ENCODE measurements around the gene RPS3. TPM values are rescaled to one million over a fixed set of nuclear protein-coding genes. Genes with fewer than 3 reads are reported as not detected.
A peak's percentile ranks its signal among the peaks of the same experiment; 100 is the strongest.
"Not testable (repeated sequence)": the region's sequence is repeated elsewhere in the genome, so short reads cannot be mapped to it uniquely, and the experiment has no call there.

Gene RPS3
- total RNA-seq, 6 experiments from 2014 or later = 311 to 560 (median 447) TPM

DNA sequence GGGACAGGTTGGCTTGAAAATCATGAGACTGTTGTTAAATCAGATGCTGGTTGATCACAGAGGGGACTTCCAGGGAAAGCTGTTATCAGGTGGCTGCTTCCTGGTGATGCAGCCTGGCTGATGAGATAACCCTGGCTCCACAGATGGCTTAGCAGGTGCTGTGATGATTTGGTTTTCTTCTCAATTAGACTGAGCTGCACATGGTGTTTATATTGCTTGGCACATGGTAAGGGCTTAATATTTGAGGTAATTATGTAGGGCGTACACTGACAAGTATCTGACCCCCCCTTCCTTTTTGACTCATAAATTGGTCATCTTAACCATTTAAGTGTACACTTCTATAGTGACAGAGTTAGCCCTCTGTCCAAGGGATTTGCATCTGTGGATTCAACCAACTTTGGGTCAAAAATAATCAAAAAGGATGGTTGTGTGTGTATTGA, 7.0 kb downstream of the RPS3 start:
- WGBS (ENCODE audit: insufficient coverage, low coverage, low lambda C conversion rate, missing lambda C conversion rate) = 56% methylated on average over 1 of the region's 1 CpG
- intact Hi-C loops (cut with DNase I) = no loop called here
- H3K27me3 ChIP-seq = no peaks in the 10 kb centered on the region
- H3K9me3 ChIP-seq = no peaks in the 10 kb centered on the region
- H3K27ac ChIP-seq = no peak overlapping the region
- DNase-seq (no peak), ATAC-seq (peak in 1 of 4 donors; percentile 50)
- no peak for TF ChIP-seq POLR2A (IDR thresholded peaks at IDR 0.05)
- TF ChIP-seq, protein P1, sequence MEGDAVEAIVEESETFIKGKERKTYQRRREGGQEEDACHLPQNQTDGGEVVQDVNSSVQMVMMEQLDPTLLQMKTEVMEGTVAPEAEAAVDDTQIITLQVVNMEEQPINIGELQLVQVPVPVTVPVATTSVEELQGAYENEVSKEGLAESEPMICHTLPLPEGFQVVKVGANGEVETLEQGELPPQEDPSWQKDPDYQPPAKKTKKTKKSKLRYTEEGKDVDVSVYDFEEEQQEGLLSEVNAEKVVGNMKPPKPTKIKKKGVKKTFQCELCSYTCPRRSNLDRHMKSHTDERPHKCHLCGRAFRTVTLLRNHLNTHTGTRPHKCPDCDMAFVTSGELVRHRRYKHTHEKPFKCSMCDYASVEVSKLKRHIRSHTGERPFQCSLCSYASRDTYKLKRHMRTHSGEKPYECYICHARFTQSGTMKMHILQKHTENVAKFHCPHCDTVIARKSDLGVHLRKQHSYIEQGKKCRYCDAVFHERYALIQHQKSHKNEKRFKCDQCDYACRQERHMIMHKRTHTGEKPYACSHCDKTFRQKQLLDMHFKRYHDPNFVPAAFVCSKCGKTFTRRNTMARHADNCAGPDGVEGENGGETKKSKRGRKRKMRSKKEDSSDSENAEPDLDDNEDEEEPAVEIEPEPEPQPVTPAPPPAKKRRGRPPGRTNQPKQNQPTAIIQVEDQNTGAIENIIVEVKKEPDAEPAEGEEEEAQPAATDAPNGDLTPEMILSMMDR (IDR thresholded peaks at IDR 0.05) = no peak
- peaks cover 8 to 56% (median 35%) of the 10 kb centered on the region in 4 donors for H3K36me3 ChIP-seq
- peaks cover 0 to 4% (median 0%) of the 10 kb centered on the region in 4 donors for H3K4me1 ChIP-seq
- no peak overlapping the region for H3K4me3 ChIP-seq

DNA sequence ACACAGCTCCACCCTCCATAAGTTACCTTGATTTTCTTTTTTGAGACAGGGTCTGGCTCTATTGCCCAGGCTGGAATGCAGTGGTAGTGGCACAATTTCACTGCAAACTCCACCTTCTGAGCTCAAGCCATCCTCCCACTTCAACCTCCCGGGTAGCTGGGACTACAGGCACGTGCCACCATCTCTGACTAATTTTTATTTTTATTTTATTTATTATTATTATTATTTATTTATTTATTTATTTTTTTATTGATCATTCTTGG, 9.6 kb downstream of the RPS3 start:
- Histone ChIP-seq H3K27me3 (no peaks in the 10 kb centered on the region), H3K4me3 (no peak overlapping the region), H3K27ac (no peak overlapping the region), H3K4me1 (no peaks in the 10 kb centered on the region), H3K9me3 (no peaks in the 10 kb centered on the region), H3K36me3 (peaks cover 8 to 31% (median 16%) of the 10 kb centered on the region in 4 donors)
- intact Hi-C loops (cut with DNase I) = no loop called here
- DNase-seq (no peak), ATAC-seq (no peak)
- TF ChIP-seq, protein P1 (IDR thresholded peaks at IDR 0.05) = no peak
- no peak for TF ChIP-seq POLR2A (IDR thresholded peaks at IDR 0.05)
- WGBS (ENCODE audit: insufficient coverage, low coverage, low lambda C conversion rate, missing lambda C conversion rate) = 91% methylated on average over 2 of the region's 2 CpGs

DNA sequence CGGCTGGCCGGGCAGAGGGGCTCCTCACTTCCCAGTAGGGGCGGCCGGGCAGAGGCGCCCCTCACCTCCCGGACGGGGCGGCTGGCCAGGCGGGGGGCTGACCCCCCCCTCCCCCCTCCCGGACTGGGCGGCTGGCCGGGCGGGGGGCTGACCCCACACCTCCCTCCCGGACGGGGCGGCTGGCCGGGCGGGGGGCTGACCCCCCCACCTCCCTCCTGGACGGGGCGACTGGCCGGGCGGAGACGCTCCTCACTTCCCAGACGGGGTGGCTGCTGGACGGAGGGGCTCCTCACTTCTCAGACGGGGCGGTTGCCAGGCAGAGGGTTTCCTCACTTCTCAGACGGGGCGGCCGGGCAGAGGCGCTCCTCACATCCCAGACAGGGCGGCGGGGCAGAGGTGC, 10.7 kb downstream of the RPS3 start:
- H3K4me1 ChIP-seq; H3K27me3 ChIP-seq; ATAC-seq; intact Hi-C loops (cut with DNase I); DNase-seq; H3K9me3 ChIP-seq; H3K4me3 ChIP-seq; H3K27ac ChIP-seq: not testable (repeated sequence)
- WGBS (ENCODE audit: insufficient coverage, low coverage, low lambda C conversion rate, missing lambda C conversion rate) = 85% methylated on average over 4 of the region's 33 CpGs
- H3K36me3 ChIP-seq = peaks cover 4 to 20% (median 11%) of the 10 kb centered on the region in 4 donors

DNA sequence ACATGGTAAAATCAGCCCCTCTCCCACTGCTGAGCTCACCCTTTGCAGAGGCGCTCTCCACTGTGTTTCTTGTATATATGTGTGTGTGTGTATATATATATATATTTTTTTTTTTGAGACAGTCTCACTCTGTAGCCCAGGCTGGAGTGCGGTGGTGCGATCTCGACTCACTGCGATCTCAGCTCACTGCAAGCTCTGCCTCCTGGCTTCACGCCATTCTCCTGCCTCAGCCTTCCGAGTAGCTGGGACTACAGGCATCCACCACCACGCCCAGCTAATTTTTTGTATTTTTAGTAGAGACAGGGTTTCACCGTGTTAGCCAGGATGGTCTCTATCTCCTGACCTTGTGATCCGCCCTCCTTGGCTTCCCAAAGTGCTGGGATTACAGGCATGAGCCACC, 13.8 kb downstream of the RPS3 start:
- H3K9me3 ChIP-seq; intact Hi-C loops (cut with DNase I); H3K36me3 ChIP-seq; H3K4me1 ChIP-seq; ATAC-seq; H3K27me3 ChIP-seq; H3K4me3 ChIP-seq; H3K27ac ChIP-seq; DNase-seq: not testable (repeated sequence)
- WGBS (ENCODE audit: insufficient coverage, low coverage, low lambda C conversion rate, missing lambda C conversion rate) = 94% methylated on average over 10 of the region's 10 CpGs

DNA sequence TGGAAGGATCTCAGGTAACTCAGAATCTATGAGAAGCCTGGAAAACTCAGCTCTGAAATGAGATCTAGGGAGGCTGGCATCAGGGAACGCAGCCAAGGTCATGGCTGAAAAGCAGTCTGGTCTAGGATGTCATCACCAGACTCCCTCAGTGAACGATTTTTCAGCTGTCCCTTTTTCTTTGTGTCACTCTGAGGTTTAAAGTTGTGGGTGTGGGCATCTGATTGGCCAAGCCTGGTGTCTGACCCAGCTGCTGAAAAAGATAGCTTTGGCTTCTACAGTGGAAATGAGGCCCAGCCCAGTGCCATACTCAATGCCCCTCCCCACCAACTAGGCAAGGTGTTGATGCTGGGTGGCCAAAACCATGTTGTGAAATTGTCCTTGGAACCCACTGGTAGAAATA, 14.5 kb downstream of the RPS3 start:
- Histone ChIP-seq H3K27ac (no peak overlapping the region), H3K4me3 (no peak overlapping the region), H3K36me3 (peaks cover 0 to 2% (median 0%) of the 10 kb centered on the region in 4 donors), H3K4me1 (no peaks in the 10 kb centered on the region), H3K27me3 (no peaks in the 10 kb centered on the region), H3K9me3 (no peaks in the 10 kb centered on the region)
- intact Hi-C loops (cut with DNase I) = no loop called here
- ATAC-seq = no peak
- TF ChIP-seq POLR2A (IDR thresholded peaks at IDR 0.05) = no peak
- TF ChIP-seq, protein P1 (IDR thresholded peaks at IDR 0.05) = no peak
- WGBS (ENCODE audit: insufficient coverage, low coverage, low lambda C conversion rate, missing lambda C conversion rate) = no CpG with 5 or more reads among the region's 2 CpGs
- no peak for DNase-seq

Measured in right lobe of liver (tissue), 6 donors.